ENCODE measurements around the gene SARS2.
"Not testable (repeated sequence)": the region's sequence is repeated elsewhere in the genome, so short reads cannot be mapped to it uniquely, and the experiment has no call there.

SARS2 gene

DNA sequence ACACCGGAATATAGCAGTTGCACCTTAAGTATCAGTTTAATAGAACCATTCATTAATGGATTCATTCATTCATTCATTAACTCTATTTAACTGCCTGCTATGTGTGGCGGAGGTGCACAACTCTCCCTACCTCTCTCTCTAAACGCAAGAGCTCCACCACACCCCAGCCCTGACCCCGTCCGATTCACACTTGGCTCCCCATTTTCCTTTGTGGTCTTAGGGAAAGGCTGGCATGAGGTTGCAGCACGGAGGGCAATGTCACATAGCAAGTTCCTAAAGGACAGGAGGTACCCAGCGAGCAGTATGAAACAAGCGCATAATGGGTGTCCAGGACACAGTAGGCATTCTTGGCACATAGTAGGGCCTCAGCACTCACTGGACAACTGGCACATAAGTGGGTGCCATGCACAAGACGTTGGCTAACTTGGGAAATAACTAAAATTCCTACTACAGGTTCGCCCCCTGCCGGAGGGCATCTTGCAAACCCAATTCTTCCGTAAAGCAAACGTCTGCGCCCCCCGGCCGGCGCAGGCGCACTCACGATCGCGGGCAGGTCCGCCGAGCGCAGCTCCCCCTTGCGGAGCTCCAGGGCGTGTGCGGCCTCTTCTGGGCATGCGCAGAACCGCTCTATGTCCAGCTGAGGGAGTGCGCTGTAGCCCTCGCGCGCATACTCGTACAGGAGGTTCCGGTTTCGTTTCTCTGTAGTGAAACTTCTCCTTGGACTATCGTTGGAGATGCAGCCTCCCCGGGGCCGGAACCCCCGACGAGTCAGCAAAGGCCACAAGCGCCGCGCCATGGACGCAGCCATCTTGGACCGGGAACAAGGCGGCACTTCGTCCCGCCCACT lies at the start of gene SARS2:
Gene SARS2 (minus strand): TSS at position 835 of the 847 bp plus-strand sequence. CDS start 27 bp downstream, at position 808.
- no peak for DNase-seq (ENCODE audit: low read depth, low spot score)

GRCh38 chr19:38979812-38980211 lies 49.2 kb upstream of the SARS2 start:
- DNase-seq (ENCODE audit: low read depth, low spot score), result no peak

GRCh38 chr19:38978326-38978689 lies 47.7 kb upstream of the SARS2 start:
- no peak for DNase-seq (ENCODE audit: low read depth, low spot score)

- no peak for DNase-seq (ENCODE audit: low read depth, low spot score)
Measured at GRCh38 chr19:38977445-38978325, 47.1 kb upstream of the SARS2 start.

DNA sequence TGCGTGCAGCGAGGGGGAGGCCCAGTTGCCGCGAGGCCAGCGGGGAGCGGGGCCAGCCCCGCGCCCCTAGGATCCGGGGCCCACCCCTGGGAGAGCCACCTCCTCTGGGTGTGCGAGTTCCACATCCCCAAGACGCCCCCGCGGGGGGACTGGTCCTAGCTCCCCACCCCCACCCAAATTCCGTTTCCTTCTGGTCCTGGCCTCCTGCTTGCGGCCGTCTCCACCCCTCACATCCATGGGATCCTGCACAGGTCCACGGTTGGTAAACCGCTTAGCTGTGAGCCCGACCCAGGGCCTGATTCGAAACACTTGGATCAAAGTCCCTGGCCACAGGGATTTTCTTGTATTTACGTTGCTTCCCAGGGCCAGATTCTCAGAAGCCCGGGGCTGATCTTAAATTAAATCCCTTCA lies 45.3 kb upstream of the SARS2 start:
- DNase-seq (ENCODE audit: low read depth, low spot score), result no peak

DNA sequence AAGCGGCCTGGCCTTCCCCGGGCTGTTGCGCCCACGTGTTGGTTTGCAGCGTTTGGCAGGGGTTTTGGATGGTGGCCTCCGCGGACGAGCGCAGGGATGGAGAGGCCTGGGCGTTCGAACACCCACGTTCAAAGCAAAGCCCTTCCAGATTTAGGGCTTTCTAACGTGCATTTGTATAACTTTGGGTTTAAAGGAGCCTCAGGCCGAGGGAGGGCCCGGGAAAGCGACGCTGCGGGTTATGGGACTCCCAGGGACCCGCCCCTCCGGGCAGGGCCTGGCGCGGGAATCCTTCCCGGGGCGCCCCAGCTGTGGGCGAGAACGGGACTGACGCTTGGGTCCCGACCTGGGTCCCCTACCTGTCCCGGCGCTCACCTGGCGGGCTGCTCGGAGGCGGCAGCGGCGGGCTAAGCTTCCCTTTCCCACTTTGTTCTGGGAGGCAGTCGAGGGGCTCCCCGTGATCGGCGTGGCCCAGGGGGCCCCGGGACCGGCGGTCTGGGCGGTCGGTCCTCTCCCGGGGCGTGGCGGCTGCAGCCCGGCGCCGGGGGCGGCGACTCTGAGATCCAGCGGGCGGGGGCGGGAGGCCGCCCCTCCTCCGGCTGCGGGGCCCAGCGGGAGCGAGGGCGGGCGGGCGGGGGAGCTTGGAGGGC lies 44.8 kb upstream of the SARS2 start, which contains the start of gene FBXO17:
Gene FBXO17 (minus strand): TSS at position 529 of the 647 bp plus-strand sequence. CDS start 25,423 bp downstream, outside the sequence.
- DNase-seq (ENCODE audit: low read depth, low spot score), result no peak

DNA sequence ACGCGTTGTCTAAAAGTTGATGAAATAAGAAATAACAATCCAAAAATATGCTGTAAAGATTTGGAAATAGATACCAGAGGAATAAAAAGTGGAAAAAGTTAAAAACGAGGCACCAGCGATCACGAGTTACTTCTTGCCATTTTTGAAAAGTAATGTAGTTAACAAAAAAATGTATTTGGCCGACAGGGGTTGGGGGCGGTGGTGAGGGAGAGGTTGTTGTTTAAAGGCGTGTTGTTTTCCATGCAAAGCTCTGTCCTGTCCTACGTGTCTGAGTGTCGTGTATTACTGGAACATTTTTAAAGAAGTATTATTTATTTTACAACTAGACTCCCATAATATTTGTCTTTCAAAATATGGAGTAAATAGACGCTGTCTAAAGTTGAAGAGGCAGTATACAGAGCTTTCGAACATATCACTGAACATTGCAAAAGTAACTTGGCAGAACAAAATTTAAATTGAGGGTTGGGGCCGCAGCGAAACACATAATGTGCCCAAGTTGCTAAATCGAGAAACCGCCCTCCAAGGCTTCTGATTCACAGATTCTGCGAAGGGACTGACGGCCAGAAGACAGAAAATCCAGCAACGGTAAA lies 44.2 kb upstream of the SARS2 start:
- DNase-seq (ENCODE audit: low read depth, low spot score), result no peak

DNA sequence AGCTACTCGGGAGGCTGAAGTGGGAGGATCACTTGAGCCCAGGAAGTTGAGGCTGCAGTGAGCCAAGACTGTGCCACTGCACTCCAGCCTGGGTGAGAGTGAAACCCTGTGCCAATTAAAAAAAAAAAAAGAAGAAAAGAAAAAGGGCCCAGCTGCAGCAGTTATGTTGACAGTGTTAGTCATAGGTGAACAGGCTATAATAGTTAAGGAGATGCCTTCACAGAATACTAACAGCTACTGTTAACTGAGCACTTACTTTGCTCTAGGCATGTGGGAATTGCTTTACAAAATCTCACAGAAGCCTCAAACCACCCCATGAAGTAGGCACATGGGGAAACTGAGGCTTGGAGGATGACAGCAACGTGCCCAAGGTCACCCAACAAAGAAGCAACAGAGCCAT lies 41.1 kb upstream of the SARS2 start:
- no peak for DNase-seq (ENCODE audit: low read depth, low spot score)

GRCh38 chr19:38970664-38971532 lies 40.3 kb upstream of the SARS2 start:
- no peak for DNase-seq (ENCODE audit: low read depth, low spot score)

GRCh38 chr19:38966149-38966548 lies 35.6 kb upstream of the SARS2 start:
- DNase-seq (ENCODE audit: low read depth, low spot score), result not testable (repeated sequence)

GRCh38 chr19:38964738-38965137 lies 34.2 kb upstream of the SARS2 start:
- DNase-seq (ENCODE audit: low read depth, low spot score), result no peak

DNA sequence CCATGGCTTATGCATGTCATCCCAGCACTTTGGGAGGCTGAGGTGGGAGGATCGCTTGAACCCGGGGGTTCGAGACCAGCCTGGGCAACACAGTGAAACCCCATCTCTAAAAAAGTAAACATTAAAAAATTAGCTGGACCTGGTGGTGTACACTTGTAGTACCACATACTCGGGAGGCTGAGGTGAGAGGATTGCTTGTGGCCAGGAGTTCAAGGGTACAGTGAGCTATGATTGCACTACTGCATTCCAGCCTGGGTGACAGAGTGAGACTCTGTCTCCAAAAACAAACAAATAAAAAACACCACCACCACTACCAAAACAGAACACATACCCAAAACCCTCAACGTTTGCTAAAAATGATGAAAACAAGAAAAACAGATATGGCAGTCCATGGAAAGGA lies 29.1 kb upstream of the SARS2 start:
- no peak for DNase-seq (ENCODE audit: low read depth, low spot score)

GRCh38 chr19:38958301-38958700 lies 27.7 kb upstream of the SARS2 start:
- DNase-seq (ENCODE audit: low read depth, low spot score), result no peak

- DNase-seq (ENCODE audit: low read depth, low spot score), result no peak
Measured at GRCh38 chr19:38956264-38956663, 25.7 kb upstream of the SARS2 start.

- no peak for DNase-seq (ENCODE audit: low read depth, low spot score)
Measured at GRCh38 chr19:38953677-38954076, 23.1 kb upstream of the SARS2 start.

- no peak for DNase-seq (ENCODE audit: low read depth, low spot score)
Measured at GRCh38 chr19:38952395-38953165, 22.0 kb upstream of the SARS2 start.

- DNase-seq (ENCODE audit: low read depth, low spot score), result no peak
Measured at GRCh38 chr19:38951187-38951586, 20.6 kb upstream of the SARS2 start.

DNA sequence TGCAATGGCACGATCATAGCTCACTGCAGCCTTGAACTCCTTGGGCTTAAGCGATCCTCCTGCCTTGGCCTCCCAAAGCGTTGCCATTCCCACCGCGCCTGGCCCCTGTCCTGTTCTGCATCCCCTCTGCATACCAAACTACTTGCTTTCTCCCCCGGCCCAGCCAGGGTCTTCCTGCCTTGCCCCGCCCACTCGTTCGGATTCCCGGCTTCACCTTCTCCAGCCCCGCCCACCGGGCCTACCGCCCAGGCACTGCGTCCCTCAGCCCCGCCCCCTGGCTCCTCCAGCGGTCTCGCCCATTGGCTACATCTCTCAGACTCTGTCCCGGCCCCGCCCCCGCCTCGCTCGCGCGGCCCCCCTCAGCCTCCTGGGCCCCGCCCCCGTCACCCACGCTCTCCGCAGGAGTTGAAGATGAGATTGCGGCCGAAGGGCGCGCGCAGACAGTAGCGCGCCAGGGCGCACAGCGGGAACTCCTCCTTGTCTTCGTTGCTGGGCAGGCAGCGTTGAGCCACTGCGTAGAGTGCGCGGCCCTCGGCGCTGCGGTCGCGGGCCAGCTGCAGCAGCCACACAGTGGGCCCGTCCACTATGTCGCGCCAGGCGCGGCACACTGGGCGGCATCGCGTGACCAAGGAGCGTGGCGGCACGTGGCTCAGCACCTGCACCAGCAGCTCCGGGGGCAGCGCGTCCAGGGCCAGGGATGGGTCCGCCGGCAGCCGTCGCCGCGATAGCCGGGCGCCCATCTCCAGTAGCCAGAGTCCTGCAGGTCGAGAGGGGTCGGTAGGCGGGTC lies 19.2 kb upstream of the SARS2 start:
- DNase-seq (ENCODE audit: low read depth, low spot score), result no peak
